Breast epithelium (tissue), 4 donors: ENCODE data around the gene COL25A1. TPM values are rescaled to one million over a fixed set of nuclear protein-coding genes. Genes with fewer than 3 reads are reported as not detected.

Experiments used
- DNase-seq, 2 donors: peaks; one replicate each; pipeline ENCODE4 v3.0.0-alpha.2; 2019; ENCODE audit warnings: low spot score in 2 of 2
- H3K27ac ChIP-seq, 2 donors: fragments of 200-600 bp; sonication (generic) in 1 of 2; one replicate each; pipeline ENCODE4 v1.5.1; 2016 to 2019; ENCODE audit warnings: mild to moderate bottlenecking in 1 of 2
- H3K27me3 ChIP-seq, 2 donors: fragments of 200-600 bp; sonication (generic) in 1 of 2; one replicate each; pipeline versions ENCODE4 v1.5.1 to v1.6.0; 2017 to 2019; ENCODE audit warnings: control low read depth in 1 of 2, mild to moderate bottlenecking in 1 of 2
- H3K36me3 ChIP-seq: fragments of 200-600 bp; one replicate; pipeline ENCODE4 v1.5.1; 2019
- H3K4me1 ChIP-seq, 2 donors: fragments of 200-600 bp; sonication (generic); one replicate each; pipeline ENCODE4 v1.5.1; 2016 to 2019; ENCODE audit warnings: control low read depth in 1 of 2
- H3K4me3 ChIP-seq, 3 donors: fragments of 200-600 bp; sonication (generic); 1 replicate in 2 of 3; 2 replicates in 1 of 3; pipeline ENCODE4 v1.5.1; 2016 to 2019; ENCODE audit warnings: mild to moderate bottlenecking in 3 of 3, moderate library complexity in 2 of 3
- H3K9me3 ChIP-seq, 2 donors: fragments of 200-600 bp; sonication (generic) in 1 of 2; one replicate each; pipeline ENCODE4 v1.5.1; 2016 to 2019; ENCODE audit warnings: control low read depth in 1 of 2
- POLR2A ChIP-seq: fragments of 450-650 bp; IDR thresholded peaks from one replicate; pipeline ENCODE4 v1.6.1; 2016; ENCODE audit warnings: antibody characterized with exemption, mild to moderate bottlenecking, moderate library complexity
- POLR2AphosphoS5 ChIP-seq, 3 donors: sonication (generic); formaldehyde crosslinking; IDR thresholded peaks; one replicate each; pipeline ENCODE4 v1.6.1; 2017; ENCODE audit warnings: antibody characterized with exemption in 3 of 3
- intact Hi-C: fragments of 100-400 bp; cut with DNase I; formaldehyde crosslinking; loops from one replicate; pipeline ENCODE4 v1.15.1; 2023; ENCODE audit warnings: low total_unique reads
- total RNA-seq, 3 donors: library from RNA; depleted of rRNA; stranded (reverse); fragments of >200 nt; gene quantifications; one replicate each; pipeline ENCODE4 v1.1.0, GENCODE V29; 2016
- TF ChIP-seq, protein P1 (sequence below), 3 donors: fragments of 450-650 bp; IDR thresholded peaks; one replicate each; pipeline ENCODE4 v1.5.1; 2016 to 2017; ENCODE audit warnings: antibody characterized with exemption in 3 of 3, mild to moderate bottlenecking in 3 of 3, moderate library complexity in 3 of 3

Gene COL25A1
- total RNA-seq, 3 donors from 2014 or later: 2.6 to 11.0 (median 2.8) TPM

DNA sequence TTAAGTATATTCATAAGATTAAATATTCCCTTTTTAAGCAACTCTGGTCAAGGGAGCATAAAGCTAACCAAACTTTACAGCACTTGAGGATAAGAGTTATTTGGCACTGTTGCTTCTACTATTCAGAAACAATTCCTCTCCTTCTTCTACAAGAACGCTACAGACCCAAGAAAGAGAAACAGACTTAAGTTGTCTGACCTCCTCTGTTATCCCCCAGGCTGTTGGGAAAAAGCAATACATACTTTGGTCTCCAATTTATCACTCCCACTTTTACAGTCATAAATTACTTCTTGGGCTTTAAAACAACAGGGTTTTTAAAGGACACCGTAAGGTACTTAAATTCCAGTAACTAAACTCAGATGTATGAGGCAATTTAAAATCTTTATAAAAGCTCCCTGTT is 147.4 kb downstream of the COL25A1 start:
- no peak overlapping the region for H3K4me3 ChIP-seq
- no peaks in the 10 kb centered on the region for H3K36me3 ChIP-seq
- no peaks in the 10 kb centered on the region for H3K27me3 ChIP-seq
- intact Hi-C loops: no loop called here
- TF ChIP-seq POLR2AphosphoS5 (IDR thresholded peaks at IDR 0.05) (no peak), POLR2A (no peak)
- TF ChIP-seq, protein P1, sequence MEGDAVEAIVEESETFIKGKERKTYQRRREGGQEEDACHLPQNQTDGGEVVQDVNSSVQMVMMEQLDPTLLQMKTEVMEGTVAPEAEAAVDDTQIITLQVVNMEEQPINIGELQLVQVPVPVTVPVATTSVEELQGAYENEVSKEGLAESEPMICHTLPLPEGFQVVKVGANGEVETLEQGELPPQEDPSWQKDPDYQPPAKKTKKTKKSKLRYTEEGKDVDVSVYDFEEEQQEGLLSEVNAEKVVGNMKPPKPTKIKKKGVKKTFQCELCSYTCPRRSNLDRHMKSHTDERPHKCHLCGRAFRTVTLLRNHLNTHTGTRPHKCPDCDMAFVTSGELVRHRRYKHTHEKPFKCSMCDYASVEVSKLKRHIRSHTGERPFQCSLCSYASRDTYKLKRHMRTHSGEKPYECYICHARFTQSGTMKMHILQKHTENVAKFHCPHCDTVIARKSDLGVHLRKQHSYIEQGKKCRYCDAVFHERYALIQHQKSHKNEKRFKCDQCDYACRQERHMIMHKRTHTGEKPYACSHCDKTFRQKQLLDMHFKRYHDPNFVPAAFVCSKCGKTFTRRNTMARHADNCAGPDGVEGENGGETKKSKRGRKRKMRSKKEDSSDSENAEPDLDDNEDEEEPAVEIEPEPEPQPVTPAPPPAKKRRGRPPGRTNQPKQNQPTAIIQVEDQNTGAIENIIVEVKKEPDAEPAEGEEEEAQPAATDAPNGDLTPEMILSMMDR (IDR thresholded peaks at IDR 0.05): no peak
- H3K27ac ChIP-seq: no peak overlapping the region
- no peaks in the 10 kb centered on the region for H3K4me1 ChIP-seq
- H3K9me3 ChIP-seq: no peaks in the 10 kb centered on the region
- no peak for DNase-seq

DNA sequence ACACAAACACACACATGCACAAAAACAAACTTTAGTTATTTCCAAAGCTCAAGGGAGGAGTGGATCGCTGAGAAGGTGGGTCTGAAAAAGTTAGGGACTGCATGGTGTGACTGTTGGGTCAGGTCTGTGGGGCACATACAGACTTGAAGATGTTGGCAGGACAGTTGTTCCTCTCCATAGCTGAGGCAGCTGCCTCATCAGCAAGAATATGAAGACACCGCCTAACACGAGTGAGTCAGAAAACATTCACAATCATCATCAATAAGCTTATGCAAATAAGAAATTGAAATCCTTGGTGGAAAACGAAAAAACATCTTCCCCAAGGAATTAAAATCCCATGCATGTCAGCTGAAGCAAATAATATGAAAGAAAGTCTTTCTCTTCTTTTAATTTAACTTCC is 148.0 kb downstream of the COL25A1 start:
- intact Hi-C loops: no loop called here

DNA sequence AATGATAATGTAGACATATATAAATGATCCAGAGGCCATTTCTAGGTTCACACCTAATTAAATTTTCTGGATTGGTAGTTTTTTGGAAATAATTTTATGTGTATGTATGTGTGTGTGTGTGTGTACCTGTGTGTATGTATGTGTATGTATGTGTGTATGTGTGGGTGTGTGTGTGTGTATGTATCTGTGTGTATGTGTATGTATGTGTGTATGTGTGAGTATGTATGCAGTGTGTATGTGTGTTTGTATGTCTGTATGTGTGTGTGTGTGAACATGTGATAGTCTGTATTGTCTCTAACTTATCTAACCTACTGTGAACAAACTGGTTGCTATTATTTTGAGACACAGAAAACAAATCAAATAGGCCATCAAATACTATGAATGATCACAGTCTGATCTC is 152.6 kb downstream of the COL25A1 start:
- Histone ChIP-seq H3K36me3 (no peaks in the 10 kb centered on the region), H3K9me3 (no peaks in the 10 kb centered on the region), H3K4me1 (no peaks in the 10 kb centered on the region), H3K27me3 (no peaks in the 10 kb centered on the region), H3K4me3 (no peak overlapping the region), H3K27ac (no peak overlapping the region)
- TF ChIP-seq POLR2A (no peak), POLR2AphosphoS5 (IDR thresholded peaks at IDR 0.05) (no peak)
- TF ChIP-seq, protein P1 (IDR thresholded peaks at IDR 0.05): no peak
- intact Hi-C loops: no loop called here
- no peak for DNase-seq

More for the DNA sequence above, 148.0 kb downstream of the COL25A1 start:
- no peak for DNase-seq
- Histone ChIP-seq H3K27ac (no peak overlapping the region), H3K4me3 (no peak overlapping the region), H3K9me3 (no peaks in the 10 kb centered on the region), H3K27me3 (no peaks in the 10 kb centered on the region), H3K36me3 (no peaks in the 10 kb centered on the region), H3K4me1 (no peaks in the 10 kb centered on the region)
- no peak for TF ChIP-seq POLR2AphosphoS5 (IDR thresholded peaks at IDR 0.05)
- no peak for TF ChIP-seq POLR2A
- TF ChIP-seq, protein P1 (IDR thresholded peaks at IDR 0.05): no peak

DNA sequence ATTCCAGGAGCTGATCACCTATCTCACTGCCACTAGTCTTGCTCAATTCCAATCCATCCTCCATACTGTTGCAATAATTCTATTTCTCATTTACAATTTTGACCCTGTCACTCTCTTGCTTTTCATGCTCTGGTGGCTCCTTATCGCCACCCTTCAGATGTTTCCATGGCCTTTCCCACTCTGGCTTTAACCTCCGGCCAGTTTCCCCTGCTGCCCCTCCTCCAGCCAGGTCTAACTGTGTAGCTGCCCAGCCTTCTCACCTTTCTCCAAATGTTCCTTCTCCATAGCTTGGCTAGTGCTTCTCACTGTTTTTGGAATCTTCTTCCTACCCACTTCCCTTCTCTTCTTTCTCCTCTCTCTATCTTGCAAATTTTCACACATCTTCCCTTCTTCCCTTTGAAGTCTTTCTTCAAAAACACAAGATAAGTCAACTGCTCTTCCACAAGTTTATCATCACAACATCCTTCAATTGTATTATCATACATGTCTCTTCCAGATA is 153.8 kb downstream of the COL25A1 start:
- TF ChIP-seq, protein P1 (IDR thresholded peaks at IDR 0.05): no peak
- TF ChIP-seq POLR2AphosphoS5 (IDR thresholded peaks at IDR 0.05) (no peak), POLR2A (no peak)
- intact Hi-C loops: no loop called here
- H3K9me3 ChIP-seq: no peaks in the 10 kb centered on the region

DNA sequence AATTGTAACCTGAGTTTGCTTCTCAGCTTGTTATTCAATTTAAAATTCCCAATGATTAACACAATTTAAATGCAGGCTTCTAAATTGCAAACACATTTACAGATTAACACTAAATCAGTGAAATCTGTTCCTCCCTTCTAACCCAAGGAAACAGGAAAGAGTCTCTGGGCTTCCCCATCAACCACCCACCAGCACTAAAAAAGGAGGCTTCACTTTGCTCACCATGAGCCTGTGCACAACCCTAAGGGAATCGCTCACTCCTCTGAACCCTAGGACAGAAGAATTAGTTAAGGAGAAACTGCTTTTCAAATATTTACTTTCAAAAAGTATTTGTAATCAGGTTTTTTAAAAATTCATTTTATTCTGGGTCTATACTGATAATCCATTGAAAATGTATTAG is 155.3 kb downstream of the COL25A1 start:
- no peak overlapping the region for H3K27ac ChIP-seq
- TF ChIP-seq, protein P1 (IDR thresholded peaks at IDR 0.05): no peak
- TF ChIP-seq POLR2A (no peak), POLR2AphosphoS5 (IDR thresholded peaks at IDR 0.05) (no peak)
- H3K9me3 ChIP-seq: peaks cover 4 to 8% of the 10 kb centered on the region in 2 donors
- DNase-seq: no peak
- intact Hi-C loops: no loop called here
- no peaks in the 10 kb centered on the region for H3K27me3 ChIP-seq
- no peak overlapping the region for H3K4me3 ChIP-seq
- no peaks in the 10 kb centered on the region for H3K4me1 ChIP-seq
- no peaks in the 10 kb centered on the region for H3K36me3 ChIP-seq

More for the DNA sequence above, 153.8 kb downstream of the COL25A1 start:
- Histone ChIP-seq H3K36me3 (no peaks in the 10 kb centered on the region), H3K4me1 (no peaks in the 10 kb centered on the region), H3K4me3 (no peak overlapping the region), H3K27ac (no peak overlapping the region), H3K27me3 (no peaks in the 10 kb centered on the region)
- no peak for DNase-seq
